CD4-positive, alpha-beta T cell treated with Interleukin-15 for 1 hour (primary cell): ENCODE data around the gene FITM2.
"Not testable (repeated sequence)": the region's sequence is repeated elsewhere in the genome, so short reads cannot be mapped to it uniquely, and the experiment has no call there.

ENCODE experiments used
- DNase-seq: peaks from one replicate; pipeline ENCODE4 v3.0.0-alpha.2; 2020

Gene FITM2

GRCh38 chr20:44310664-44311639 lies at the start of gene FITM2:
Gene FITM2 (minus strand): TSS chr20:44311202. CDS start chr20:44311148, 54 bp downstream.
- peak; percentile 97 for DNase-seq

GRCh38 chr20:44360221-44360620 lies 49.2 kb upstream of the FITM2 start:
- DNase-seq = no peak

GRCh38 chr20:44358776-44359175 lies 47.8 kb upstream of the FITM2 start:
- no peak for DNase-seq

- DNase-seq = no peak
Measured at GRCh38 chr20:44357555-44358125, 46.6 kb upstream of the FITM2 start.

- DNase-seq = no peak
Measured at GRCh38 chr20:44357020-44357419, 46.0 kb upstream of the FITM2 start.

- no peak for DNase-seq
Measured at GRCh38 chr20:44356353-44356723, 45.3 kb upstream of the FITM2 start.

- no peak for DNase-seq
Measured at GRCh38 chr20:44355498-44356352, 44.7 kb upstream of the FITM2 start, which contains the start of gene HNF4A. Gene HNF4A (plus strand): TSS chr20:44355699. CDS start chr20:44355805, 106 bp downstream.

- DNase-seq = no peak
Measured at GRCh38 chr20:44354979-44355497, 44.0 kb upstream of the FITM2 start.

- DNase-seq = no peak
Measured at GRCh38 chr20:44350567-44350966, 39.6 kb upstream of the FITM2 start.

GRCh38 chr20:44349349-44349748 lies 38.3 kb upstream of the FITM2 start:
- no peak for DNase-seq

- no peak for DNase-seq
Measured at GRCh38 chr20:44348168-44348659, 37.2 kb upstream of the FITM2 start.

- DNase-seq = not testable (repeated sequence)
Measured at GRCh38 chr20:44345941-44346340, 34.9 kb upstream of the FITM2 start.

- DNase-seq = no peak
Measured at GRCh38 chr20:44345147-44345546, 34.1 kb upstream of the FITM2 start.

- DNase-seq = no peak
Measured at GRCh38 chr20:44344723-44345122, 33.7 kb upstream of the FITM2 start.

- DNase-seq = no peak
Measured at GRCh38 chr20:44343162-44343675, 32.2 kb upstream of the FITM2 start.

GRCh38 chr20:44342248-44342647 lies 31.2 kb upstream of the FITM2 start:
- no peak for DNase-seq

GRCh38 chr20:44336725-44337380 lies 25.9 kb upstream of the FITM2 start, which contains the start of gene R3HDML:
Gene R3HDML (plus strand): TSS chr20:44337043. CDS start chr20:44337158, 115 bp downstream.
- no peak for DNase-seq

GRCh38 chr20:44336086-44336485 lies 25.1 kb upstream of the FITM2 start:
- DNase-seq = no peak

- DNase-seq = no peak
Measured at GRCh38 chr20:44335675-44336074, 24.7 kb upstream of the FITM2 start.

GRCh38 chr20:44334709-44335108 lies 23.7 kb upstream of the FITM2 start:
- no peak for DNase-seq

GRCh38 chr20:44334306-44334705 lies 23.3 kb upstream of the FITM2 start:
- no peak for DNase-seq

GRCh38 chr20:44331201-44331600 lies 20.2 kb upstream of the FITM2 start:
- no peak for DNase-seq
